Activated T-helper 1 cell treated with Interleukin-2 at 50 U/mL for 16 hours (primary cell): Measurements from ENCODE around the gene SLC22A2.

Experiments used
- DNase-seq: peaks from one replicate; pipeline ENCODE4 v3.0.0-alpha.2; 2020; ENCODE audit warnings: low read depth

SLC22A2 gene

GRCh38 chr6:160273750-160274149 lies 15.1 kb upstream of the SLC22A2 start:
- DNase-seq: no peak

- no peak for DNase-seq
Measured at GRCh38 chr6:160273196-160273595, 14.6 kb upstream of the SLC22A2 start.

- DNase-seq: no peak
Measured at GRCh38 chr6:160272707-160273106, 14.1 kb upstream of the SLC22A2 start.

- DNase-seq: no peak
Measured at GRCh38 chr6:160270347-160270746, 11.7 kb upstream of the SLC22A2 start.

- DNase-seq: no peak
Measured at GRCh38 chr6:160269771-160270170, 11.2 kb upstream of the SLC22A2 start.

- no peak for DNase-seq
Measured at GRCh38 chr6:160269023-160269521, 10.5 kb upstream of the SLC22A2 start.

GRCh38 chr6:160267102-160267501 lies 8.5 kb upstream of the SLC22A2 start:
- no peak for DNase-seq

GRCh38 chr6:160265869-160266476 lies 7.4 kb upstream of the SLC22A2 start:
- no peak for DNase-seq

GRCh38 chr6:160264061-160264612 lies 5.5 kb upstream of the SLC22A2 start:
- no peak for DNase-seq

GRCh38 chr6:160263196-160263939 lies 4.7 kb upstream of the SLC22A2 start:
- DNase-seq: no peak

GRCh38 chr6:160261991-160262680 lies 3.5 kb upstream of the SLC22A2 start:
- no peak for DNase-seq

- no peak for DNase-seq
Measured at GRCh38 chr6:160260803-160261450, 2.3 kb upstream of the SLC22A2 start.

GRCh38 chr6:160260367-160260766 lies 1.7 kb upstream of the SLC22A2 start:
- no peak for DNase-seq

- DNase-seq: no peak
Measured at GRCh38 chr6:160259598-160259997, 977 bp upstream of the SLC22A2 start.

- DNase-seq: no peak
Measured at GRCh38 chr6:160259143-160259425, 463 bp upstream of the SLC22A2 start.

GRCh38 chr6:160256445-160256844 lies 2.2 kb downstream of the SLC22A2 start:
- DNase-seq: no peak

- DNase-seq: no peak
Measured at GRCh38 chr6:160254467-160255312, 3.9 kb downstream of the SLC22A2 start.

GRCh38 chr6:160253714-160254113 lies 4.9 kb downstream of the SLC22A2 start:
- no peak for DNase-seq

GRCh38 chr6:160253292-160253691 lies 5.3 kb downstream of the SLC22A2 start:
- no peak for DNase-seq

- no peak for DNase-seq
Measured at GRCh38 chr6:160252073-160252813, 6.4 kb downstream of the SLC22A2 start.

GRCh38 chr6:160249671-160250070 lies 8.9 kb downstream of the SLC22A2 start:
- no peak for DNase-seq
